Omental fat pad (tissue), 4 donors: ENCODE measurements around the gene PTPRD. TPM values are rescaled to one million over a fixed set of nuclear protein-coding genes. Genes with fewer than 3 reads are reported as not detected.

Experiments used
- ATAC-seq: fragments of 150-250 bp; one replicate; pipeline ENCODE4 v1.9.1; 2016; ENCODE audit warnings: mild to moderate bottlenecking, moderate library complexity; ENCODE audit not compliant: low FRiP score
- DNase-seq: peaks from one replicate; pipeline ENCODE4 v3.0.0-alpha.2; 2019; ENCODE audit warnings: low spot score
- CTCF ChIP-seq, 3 donors: fragments of 450-650 bp; IDR thresholded peaks; one replicate each; pipeline ENCODE4 v1.5.1; 2016 to 2017; ENCODE audit warnings: antibody characterized with exemption in 3 of 3, mild to moderate bottlenecking in 3 of 3, moderate library complexity in 2 of 3
- total RNA-seq, 4 donors: library from RNA; depleted of rRNA; stranded (reverse); fragments of >200 nt; gene quantifications; one replicate each; pipeline ENCODE4 v1.1.0, GENCODE V29; 2016

The PTPRD gene
- total RNA-seq, 4 donors from 2014 or later = 3.5 to 34.2 (median 11.2) TPM

DNA sequence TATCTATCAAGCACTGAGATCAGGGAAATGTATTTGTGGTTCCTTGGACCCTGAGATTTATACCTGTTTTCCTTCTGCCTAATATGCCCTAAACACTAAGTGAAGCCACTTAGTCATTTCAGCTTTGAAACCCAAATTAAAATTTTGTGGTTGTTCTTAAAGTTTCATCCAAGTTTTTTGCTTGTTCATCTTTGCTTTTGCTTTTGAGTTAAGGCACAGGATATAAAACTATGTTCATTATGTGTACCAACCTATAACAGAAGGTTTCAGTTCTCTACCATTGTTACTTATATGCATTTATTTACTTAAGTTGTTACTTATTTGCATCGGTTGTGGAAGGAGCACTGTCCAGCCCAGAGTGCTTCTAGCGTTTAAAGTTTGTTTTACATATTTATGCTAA lies 382.3 kb downstream of the PTPRD start:
- ATAC-seq (no peak), DNase-seq (no peak)
- TF ChIP-seq CTCF (IDR thresholded peaks at IDR 0.05) = no peak

DNA sequence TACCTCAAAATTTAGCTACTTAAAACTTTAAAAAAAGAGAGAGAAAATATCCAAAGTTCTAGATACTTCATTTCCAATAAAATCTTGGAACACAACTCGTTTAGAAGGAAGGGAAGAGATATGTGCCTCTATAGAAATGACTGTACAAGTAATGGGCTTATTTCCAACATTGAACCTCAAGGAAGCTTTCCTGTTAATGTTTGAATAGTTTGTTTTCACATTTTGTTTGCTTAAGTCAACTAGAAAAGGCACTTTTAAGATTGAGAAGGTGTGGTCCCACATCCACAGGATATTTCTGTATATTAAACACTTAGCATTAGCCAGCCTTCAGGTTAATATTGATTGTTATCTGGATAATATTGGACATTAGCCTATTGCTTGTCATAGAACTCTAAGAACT lies 384.7 kb downstream of the PTPRD start:
- DNase-seq (no peak), ATAC-seq (no peak)
- TF ChIP-seq CTCF (IDR thresholded peaks at IDR 0.05) = no peak

GRCh38 chr9:10226996-10227395 lies 385.8 kb downstream of the PTPRD start:
- TF ChIP-seq CTCF (IDR thresholded peaks at IDR 0.05) = no peak
- DNase-seq = no peak
- ATAC-seq = no peak

DNA sequence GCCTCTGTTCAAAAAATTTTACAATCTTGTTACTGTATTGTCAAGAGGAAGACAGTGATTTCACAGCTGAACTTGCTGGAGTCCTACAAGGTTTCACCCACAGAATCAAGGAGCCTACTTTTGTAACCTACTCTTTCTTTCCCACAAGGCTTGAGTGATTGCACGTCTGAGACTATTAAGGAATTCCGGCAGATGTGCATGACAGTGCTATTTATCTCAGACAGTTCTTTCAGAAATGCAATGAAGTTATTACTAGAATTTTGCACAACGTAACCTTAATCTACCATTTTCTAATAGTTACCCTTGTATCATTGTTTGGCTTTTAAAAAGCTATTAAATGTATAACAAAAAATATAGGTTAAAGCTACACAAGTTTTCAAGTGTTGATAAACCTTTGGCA lies 400.1 kb downstream of the PTPRD start:
- DNase-seq (no peak), ATAC-seq (no peak)
- no peak for TF ChIP-seq CTCF (IDR thresholded peaks at IDR 0.05)

DNA sequence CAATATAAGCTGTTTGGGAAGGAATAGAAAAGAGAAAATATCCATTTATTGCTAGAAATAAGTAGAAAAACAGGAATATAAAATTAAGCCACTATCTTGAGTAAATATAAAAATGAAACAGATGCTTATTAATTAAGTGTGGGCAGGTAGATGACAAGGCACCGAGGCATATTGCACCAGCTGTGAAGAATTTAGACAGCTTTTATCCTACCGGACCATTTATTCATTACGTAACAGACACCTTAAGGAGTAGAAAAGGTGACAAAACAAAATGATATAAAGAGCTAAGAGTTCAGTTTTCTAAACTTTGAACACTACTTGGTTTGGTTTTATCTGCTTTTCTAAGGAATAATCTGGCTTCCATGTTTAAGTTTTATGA lies 404.1 kb downstream of the PTPRD start:
- DNase-seq (no peak), ATAC-seq (no peak)
- no peak for TF ChIP-seq CTCF (IDR thresholded peaks at IDR 0.05)

DNA sequence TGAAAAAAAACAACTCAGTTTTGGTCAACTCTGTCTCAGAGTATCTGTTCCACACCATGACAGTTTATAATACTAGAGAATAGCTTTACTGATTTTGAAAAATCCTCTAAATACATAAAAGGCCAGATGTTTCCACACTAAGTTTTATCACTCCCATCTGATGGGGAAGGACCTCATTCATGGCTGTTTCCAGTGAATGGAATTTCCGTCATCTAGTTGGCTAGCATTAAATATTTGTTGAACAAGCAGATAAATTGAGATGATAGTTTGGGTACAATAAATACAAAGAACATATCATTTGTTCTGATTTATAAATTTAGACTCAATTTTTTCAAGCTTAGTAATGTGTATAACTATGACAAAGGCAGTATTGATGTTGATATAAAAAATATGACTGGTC lies 408.5 kb downstream of the PTPRD start:
- no peak for TF ChIP-seq CTCF (IDR thresholded peaks at IDR 0.05)
- no peak for ATAC-seq
- no peak for DNase-seq

DNA sequence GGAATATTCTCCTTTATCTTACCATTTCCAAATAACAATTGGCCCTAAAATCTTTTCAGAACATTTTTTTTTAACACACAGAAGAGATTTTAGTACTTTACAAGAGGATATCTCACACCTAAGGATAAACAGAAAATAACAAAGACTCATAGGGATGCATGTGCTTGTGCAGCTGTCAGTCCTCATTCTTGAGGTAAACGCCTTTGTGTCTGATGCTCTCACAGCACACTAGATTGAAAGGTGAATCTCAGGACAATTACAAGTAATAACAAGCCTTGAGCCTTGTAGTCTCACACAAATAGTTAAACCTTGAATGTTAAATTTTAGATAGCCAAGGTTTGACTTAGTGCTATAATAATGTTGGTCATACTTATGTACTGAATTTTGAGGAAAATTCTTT lies 439.2 kb downstream of the PTPRD start:
- ATAC-seq (no peak), DNase-seq (no peak)
- TF ChIP-seq CTCF (IDR thresholded peaks at IDR 0.05) = no peak
